ENCODE data around the gene RSPH10B2. TPM values are rescaled to one million over a fixed set of nuclear protein-coding genes. Genes with fewer than 3 reads are reported as not detected.

The RSPH10B2 gene
- total and polyA plus RNA-seq, 2 of the 8 experiments (the other 6 are each of a cell fraction or from before 2014, with no cell fraction given): 0.14 to 0.35 TPM

- Histone ChIP-seq H3K9ac (replicated peaks in 1 of 4; ENCODE audit: extremely low read depth in 1 of 4, low read depth in 3 of 4, low read length in 3 of 4) (no peak overlapping the region), H3K79me1 (ENCODE audit: low read depth, low read length) (peaks cover 13% of the 10 kb centered on the region; the same call in 1 of the 2 replicates), H3K14ac (ENCODE audit: insufficient read length) (no peak overlapping the region), H2BK5ac (ENCODE audit: low read depth, low read length) (no peak overlapping the region), H3K4ac (replicated peaks; ENCODE audit: insufficient read length, low read depth, low read length) (no peak overlapping the region), H3K23ac (ENCODE audit: insufficient read length) (no peak overlapping the region), H3K9me3 (ENCODE audit: insufficient read depth in 2 of 2, low read depth in 1 of 2, low read length in 1 of 2) (peaks cover 5 to 11% of the 10 kb centered on the region in 2 experiments), H3K4me3 (ENCODE audit: extremely low read depth in 1 of 4, insufficient read depth in 2 of 4, low read depth in 3 of 4, low read length in 4 of 4) (no peak overlapping the region), H4K8ac (ENCODE audit: extremely low read depth, insufficient read depth, low read length) (no peak overlapping the region), H3K23me2 (ENCODE audit: low read depth, low read length) (peaks cover 3% of the 10 kb centered on the region; the same call in 1 of the 2 replicates), H2BK120ac (replicated peaks; ENCODE audit: low read depth, low read length) (no peak overlapping the region), H3K36me3 (ENCODE audit: control insufficient read depth in 2 of 4, insufficient read depth in 4 of 4, low read length in 3 of 4) (peaks cover 3 to 17% (median 9%) of the 10 kb centered on the region in 4 experiments; a peak in 7 of 8 replicates), H3K4me2 (ENCODE audit: insufficient read depth in 1 of 2, low read depth in 2 of 2, low read length in 2 of 2) (no peak overlapping the region), H3K56ac (replicated peaks; ENCODE audit: insufficient read length, low read depth, low read length) (no peak overlapping the region), H2BK15ac (ENCODE audit: low read length) (no peak overlapping the region), H4K5ac (ENCODE audit: insufficient read length, low read depth, low read length) (no peak overlapping the region), H3K27ac (ENCODE audit: low read depth, low read length) (no peak overlapping the region), H3K4me1 (replicated peaks in 1 of 4; ENCODE audit: control insufficient read depth in 3 of 4, insufficient read depth in 4 of 4, low read length in 3 of 4) (peaks cover 0 to 4% (median 0%) of the 10 kb centered on the region in 4 experiments; a peak in 2 of 7 replicates), H4K20me1 (replicated peaks in 1 of 2; ENCODE audit: control insufficient read depth in 1 of 2, insufficient read depth in 2 of 2, low read length in 2 of 2) (peaks cover 3% of the 10 kb centered on the region in 2 experiments), H2AK5ac (ENCODE audit: low read depth, low read length) (no peak overlapping the region), H3K27me3 (replicated peaks in 1 of 4; ENCODE audit: control insufficient read depth in 3 of 4, extremely low read depth in 1 of 4, insufficient read depth in 3 of 4, low read length in 3 of 4) (no peaks in the 10 kb centered on the region; a peak in 2 of 7 replicates), H3K18ac (ENCODE audit: extremely low read depth, low read length) (no peak overlapping the region), H4K91ac (replicated peaks; ENCODE audit: insufficient read length, low read length) (no peak overlapping the region), H3K79me2 (ENCODE audit: control insufficient read depth in 1 of 2, insufficient read depth in 2 of 2, low read length in 2 of 2) (peaks cover 20 to 29% of the 10 kb centered on the region in 2 experiments), H2BK20ac (ENCODE audit: low read length) (no peak overlapping the region), H2AFZ (ENCODE audit: low read length) (no peak overlapping the region), H2BK12ac (ENCODE audit: low read depth, low read length) (no peak overlapping the region)
- no peak for DNase-seq (ENCODE audit: low read depth in 1 of 2, low spot score in 2 of 2)
- POLR2A ChIA-PET (ENCODE audit: partially characterized antibody): interaction anchor here (1.5 kb wide), 1 partner anchor 11 kb away, joined by 5 read pairs; no protein-coding TSS in a partner anchor
- no peak for FAIRE-seq
- CTCF ChIA-PET (ENCODE audit: partially characterized antibody): no interaction called here
- WGBS, 2 experiments (ENCODE audit: extremely low coverage in 1 of 2, insufficient coverage in 1 of 2, insufficient read length in 1 of 2, insufficient replicate concordance in 2 of 2, low coverage in 1 of 2, low lambda C conversion rate in 2 of 2, missing lambda C conversion rate in 1 of 2): 96% methylated on average over 3 of the region's 3 CpGs; no CpG with 5 or more reads in 1 of the 2 experiments
- TF ChIP-seq RAD21 (IDR thresholded peaks at IDR 0.05 in 1 of 2, conservative IDR thresholded peaks at IDR 0.05 in 1 of 2; ENCODE audit: low read depth in 2 of 2, low read length in 2 of 2) (no peak), MAX (IDR thresholded peaks at IDR 0.05) (no peak), BRCA1 (IDR thresholded peaks at IDR 0.05; ENCODE audit: low read depth, low read length) (no peak), BACH1 (IDR thresholded peaks at IDR 0.05; ENCODE audit: low read length) (no peak), GABPA (IDR thresholded peaks at IDR 0.05; ENCODE audit: borderline replicate concordance, insufficient read depth, low read length) (no peak), POLR2AphosphoS5 (IDR thresholded peaks at IDR 0.05; ENCODE audit: low read depth, low read length) (no peak)
Observed at GRCh38 chr7:6708304-6708703, 45.6 kb upstream of the RSPH10B2 start.

Measured in H1 (cell line).